PC-9 (cell line): ENCODE data around the gene ADRA2B. TPM values are rescaled to one million over a fixed set of nuclear protein-coding genes. Genes with fewer than 3 reads are reported as not detected.

Source experiments
- BruUV-seq: library from RNA; stranded (reverse); fragments of 400-500 nt; replicated peaks from 2 replicates; lab custom pipeline; 2021; lab: Mats Ljungman, UMichigan
- CTCF ChIA-PET: fragments of 300-600 bp; sonication (Branson Sonifier 250); formaldehyde crosslinking; loops from one replicate; lab custom pipeline; 2022; ENCODE audit warnings: antibody characterized with exemption; lab: Charles Lee
- POLR2A ChIA-PET: fragments of 300-600 bp; sonication (Branson Sonifier 250); formaldehyde crosslinking; loops from one replicate; lab custom pipeline; 2022; ENCODE audit warnings: antibody characterized with exemption; ENCODE audit not compliant: unreplicated experiment; lab: Charles Lee
- DNase-seq, 2 experiments: peaks; one replicate each; pipeline versions ENCODE4 v3.0.0 to v3.0.0-alpha.2; 2015 to 2022; ENCODE audit warnings: mixed read lengths in 1 of 2
- H2AFZ ChIP-seq: fragments of 200-600 bp; sonication (generic); 2 replicates; pipeline ENCODE4 v1.8.1; 2017; ENCODE audit warnings: antibody characterized with exemption
- H3F3A ChIP-seq: fragments of 200-600 bp; sonication (generic); 2 replicates; pipeline ENCODE4 v1.8.1; 2017; ENCODE audit warnings: antibody characterized with exemption, mild to moderate bottlenecking, low read depth; ENCODE audit not compliant: insufficient read depth
- H3K27ac ChIP-seq: fragments of 200-600 bp; sonication (generic); 2 replicates; pipeline ENCODE4 v1.6.1; 2016; ENCODE audit warnings: mixed run types
- H3K27me3 ChIP-seq: fragments of 200-600 bp; sonication (generic); 2 replicates; pipeline ENCODE4 v1.6.1; 2016; ENCODE audit warnings: low read depth, mixed run types; ENCODE audit not compliant: insufficient read depth
- H3K36me3 ChIP-seq: fragments of 200-600 bp; sonication (generic); 2 replicates; pipeline ENCODE4 v1.6.1; 2016; ENCODE audit warnings: low read depth, mixed run types
- H3K4me1 ChIP-seq: fragments of 200-600 bp; sonication (generic); replicated peaks from 2 replicates; pipeline ENCODE4 v1.6.1; 2016; ENCODE audit warnings: mixed run types; ENCODE audit not compliant: insufficient read depth
- H3K4me2 ChIP-seq: fragments of 200-600 bp; sonication (generic); 2 replicates; pipeline ENCODE4 v1.6.1; 2017; ENCODE audit warnings: mixed run types
- H3K4me3 ChIP-seq: fragments of 200-600 bp; sonication (generic); 2 replicates; pipeline ENCODE4 v1.6.1; 2016; ENCODE audit warnings: mixed run types
- H3K79me2 ChIP-seq: fragments of 200-600 bp; sonication (generic); 2 replicates; pipeline ENCODE4 v1.6.1; 2017; ENCODE audit warnings: low read depth, mixed run types
- H3K9me2 ChIP-seq: fragments of 200-600 bp; sonication (generic); 2 replicates; pipeline ENCODE4 v1.8.1; 2017; ENCODE audit warnings: mild to moderate bottlenecking; ENCODE audit not compliant: insufficient read depth
- H3K9me3 ChIP-seq: fragments of 200-600 bp; sonication (generic); 2 replicates; pipeline ENCODE4 v1.8.1; 2016; ENCODE audit warnings: low read depth; ENCODE audit not compliant: insufficient read depth
- H4K20me1 ChIP-seq: fragments of 200-600 bp; sonication (generic); 2 replicates; pipeline ENCODE4 v1.8.1; 2017; ENCODE audit not compliant: insufficient read depth
- CTCF ChIP-seq: fragments of 200-600 bp; sonication (generic); conservative IDR thresholded peaks from 2 replicates; pipeline ENCODE4 v1.6.1; 2017; ENCODE audit warnings: mixed run types, antibody characterized with exemption, mild to moderate bottlenecking, moderate library complexity
- EZH2 ChIP-seq: fragments of 200-600 bp; sonication (generic); IDR thresholded peaks from 2 replicates; pipeline ENCODE4 v1.8.0; 2017; ENCODE audit warnings: antibody characterized with exemption, low read depth
- intact Hi-C: fragments of 100-400 bp; cut with micrococcal nuclease; formaldehyde crosslinking; loops from one replicate; pipeline ENCODE4 v1.10.0; 2022; ENCODE audit not compliant: unreplicated experiment
- total RNA-seq: library from RNA; stranded (reverse); gene quantifications from 2 replicates; pipeline ENCODE4 v1.2.3, GENCODE V29; 2021

ADRA2B gene
- total RNA-seq, 1 experiment from 2014 or later = 0.26 TPM

- intact Hi-C loops = no loop called here
- H2AFZ ChIP-seq = no peak overlapping the region
- no peak for TF ChIP-seq EZH2
- TF ChIP-seq CTCF = no peak
- H3K27ac ChIP-seq = no peak overlapping the region
- no TSS peak for BruUV-seq
- no peaks in the 10 kb centered on the region; the same call in 1 of the 2 replicates for H3K27me3 ChIP-seq
- no peaks in the 10 kb centered on the region for H3K36me3 ChIP-seq
- ChIA-PET CTCF (interaction anchor here (0.6 kb wide), 1 partner anchor 20 kb away, joined by 5 read pairs; no protein-coding TSS in a partner anchor), POLR2A (no interaction called here)
- H3K9me2 ChIP-seq = no peaks in the 10 kb centered on the region
- H3K9me3 ChIP-seq = no peaks in the 10 kb centered on the region
- DNase-seq = no peak
- no peaks in the 10 kb centered on the region for H4K20me1 ChIP-seq
- no peak overlapping the region for H3K4me3 ChIP-seq
- no peaks in the 10 kb centered on the region for H3K4me1 ChIP-seq
- H3F3A ChIP-seq = no peaks in the 10 kb centered on the region
- H3K4me2 ChIP-seq = no peak overlapping the region
- H3K79me2 ChIP-seq = no peaks in the 10 kb centered on the region
Observed at GRCh38 chr2:96082211-96083063, 33.9 kb downstream of the ADRA2B start.

GRCh38 chr2:96081042-96081441, 35.3 kb downstream of the ADRA2B start:
- DNase-seq = no peak
- TF ChIP-seq EZH2 (no peak), CTCF (no peak)
- Histone ChIP-seq H3K36me3 (no peaks in the 10 kb centered on the region), H3K27ac (no peak overlapping the region), H3K4me1 (no peaks in the 10 kb centered on the region), H4K20me1 (no peaks in the 10 kb centered on the region), H3K9me2 (no peaks in the 10 kb centered on the region), H2AFZ (no peak overlapping the region), H3K79me2 (no peaks in the 10 kb centered on the region), H3K4me3 (no peak overlapping the region), H3F3A (no peaks in the 10 kb centered on the region), H3K9me3 (no peaks in the 10 kb centered on the region; the same call in 1 of the 2 replicates), H3K4me2 (no peak overlapping the region), H3K27me3 (no peaks in the 10 kb centered on the region; the same call in 1 of the 2 replicates)
- POLR2A ChIA-PET = no interaction called here
- BruUV-seq = no TSS peak
- intact Hi-C loops = no loop called here
- CTCF ChIA-PET = no interaction called here

DNA sequence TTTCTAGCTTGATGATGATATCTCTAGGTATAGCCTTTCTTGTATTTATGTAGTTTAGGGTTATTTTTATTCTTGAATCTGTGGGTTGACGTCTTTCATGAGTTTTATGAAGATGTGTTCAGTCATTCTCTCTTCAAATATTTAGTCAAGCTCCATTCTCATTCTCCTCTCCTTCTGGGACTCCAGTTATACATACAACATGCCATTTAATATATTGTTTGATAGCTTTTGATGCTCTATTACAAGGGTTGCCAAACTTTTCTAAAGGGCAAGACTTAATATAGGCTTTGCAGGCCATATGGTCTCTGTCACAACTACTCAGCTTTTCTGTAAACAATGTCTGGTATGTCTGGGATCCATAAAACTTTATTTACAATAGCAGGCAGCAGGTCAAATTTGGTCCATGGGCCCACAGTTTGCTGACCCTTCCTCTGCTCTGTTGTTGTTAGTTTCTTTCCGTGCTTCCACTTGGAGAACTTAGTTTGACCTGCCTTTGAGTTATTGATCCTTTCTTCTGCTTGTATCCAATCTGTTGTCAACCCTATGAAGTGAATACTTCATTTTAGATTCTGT, 41.1 kb downstream of the ADRA2B start:
- CTCF ChIA-PET = no interaction called here

More for the DNA sequence above, 41.1 kb downstream of the ADRA2B start:
- H3K79me2 ChIP-seq = no peaks in the 10 kb centered on the region
- peaks cover 20% of the 10 kb centered on the region; the same call in 1 of the 2 replicates for H3K27me3 ChIP-seq
- H3K4me2 ChIP-seq = no peak overlapping the region
- DNase-seq = peak in 1 of 2 experiments; percentile 8
- TF ChIP-seq CTCF = no peak
- no peak for TF ChIP-seq EZH2
- H3F3A ChIP-seq = no peaks in the 10 kb centered on the region
- no peak overlapping the region for H2AFZ ChIP-seq
- no peak overlapping the region for H3K27ac ChIP-seq
- H3K36me3 ChIP-seq = no peaks in the 10 kb centered on the region
- no peaks in the 10 kb centered on the region for H3K9me2 ChIP-seq
- no peaks in the 10 kb centered on the region for H3K4me1 ChIP-seq
- H3K4me3 ChIP-seq = no peak overlapping the region
- intact Hi-C loops = loop anchor here (5.0 kb wide), 1 partner anchor 37 kb away; no protein-coding TSS in a partner anchor
- BruUV-seq = no TSS peak
- no peaks in the 10 kb centered on the region; the same call in 1 of the 2 replicates for H3K9me3 ChIP-seq
- POLR2A ChIA-PET = no interaction called here
- H4K20me1 ChIP-seq = no peaks in the 10 kb centered on the region
